SK-N-SH (cell line): ENCODE results near the gene NRP2. TPM values are rescaled to one million over a fixed set of nuclear protein-coding genes. Genes with fewer than 3 reads are reported as not detected.
A peak's percentile ranks its signal among the peaks of the same experiment; 100 is the strongest.

Source experiments
- CTCF ChIA-PET: fragments of 300-600, 350-600 bp; formaldehyde crosslinking; extraction: SDS; loops from one replicate; lab custom pipeline; 2021; lab: Yijun Ruan, JAX
- POLR2A ChIA-PET: fragments of 350-600 bp; sonication (Branson Sonifier 250); formaldehyde crosslinking; extraction: SDS; loops from one replicate; lab custom pipeline; 2020; ENCODE audit warnings: antibody characterized with exemption, inconsistent platforms; lab: Yijun Ruan, JAX
- DNase-seq: peaks from one replicate; pipeline ENCODE4 v3.0.0; 2012
- H2AFZ ChIP-seq: fragments of 200-600 bp; sonication (generic); 2 replicates; pipeline ENCODE4 v1.8.1; 2016; ENCODE audit warnings: antibody characterized with exemption, mild to moderate bottlenecking, low read depth
- H3F3A ChIP-seq: fragments of 200-600 bp; sonication (generic); replicated peaks from 2 replicates; pipeline ENCODE3; 2016; ENCODE audit warnings: antibody characterized with exemption, mild to moderate bottlenecking; ENCODE audit not compliant: insufficient read depth
- H3K27ac ChIP-seq, 2 experiments: fragments of 200-500 bp in 1 of 2; fragments of 200-600 bp in 1 of 2; sonication (Bioruptor generic) in 1 of 2; sonication (generic), shearing (Covaris generic) in 1 of 2; 2 replicates each; pipeline versions ENCODE4 v1.5.1 to v1.6.1; 2014 to 2016; ENCODE audit warnings: low read depth in 2 of 2, inconsistent platforms in 1 of 2, low read length in 1 of 2, mild to moderate bottlenecking in 1 of 2, mixed read lengths in 1 of 2
- H3K27me3 ChIP-seq: fragments of 200-600 bp; sonication (generic), shearing (Covaris generic); 2 replicates; pipeline ENCODE4 v1.6.1; 2016; ENCODE audit warnings: mixed run types; ENCODE audit not compliant: insufficient read depth
- H3K36me3 ChIP-seq, 2 experiments: fragments of 200-500 bp in 1 of 2; fragments of 200-600 bp in 1 of 2; sonication (Bioruptor generic) in 1 of 2; sonication (generic) in 1 of 2; replicated peaks in 1 of 2; 2 replicates each; pipeline versions ENCODE3 to v1.5.1; 2014 to 2016; ENCODE audit warnings: low read length in 1 of 2, mild to moderate bottlenecking in 1 of 2; ENCODE audit not compliant: insufficient read depth in 2 of 2, control insufficient read depth in 1 of 2
- H3K4me1 ChIP-seq, 2 experiments: fragments of 200-500 bp in 1 of 2; fragments of 200-600 bp in 1 of 2; sonication (Bioruptor generic) in 1 of 2; sonication (generic), shearing (Covaris generic) in 1 of 2; 2 replicates each; pipeline versions ENCODE4 v1.5.1 to v1.6.1; 2014 to 2016; ENCODE audit warnings: low read depth in 1 of 2, low read length in 1 of 2, mixed run types in 1 of 2; ENCODE audit not compliant: insufficient read depth in 2 of 2, control insufficient read depth in 1 of 2
- H3K4me2 ChIP-seq: fragments of 200-600 bp; sonication (generic), shearing (Covaris generic); 2 replicates; pipeline ENCODE4 v1.6.1; 2017; ENCODE audit warnings: mixed run types
- H3K4me3 ChIP-seq, 2 experiments: fragments of 200-500 bp in 1 of 2; fragments of 200-600 bp in 1 of 2; sonication (Bioruptor generic) in 1 of 2; sonication (generic), shearing (Covaris generic) in 1 of 2; 2 replicates each; pipeline versions ENCODE4 v1.5.1 to v1.8.1; 2014 to 2016; ENCODE audit warnings: low read depth in 2 of 2, inconsistent platforms in 1 of 2, low read length in 1 of 2, mild to moderate bottlenecking in 1 of 2, mixed read lengths in 1 of 2, moderate library complexity in 1 of 2
- H3K79me2 ChIP-seq: fragments of 200-600 bp; sonication (generic); 2 replicates; pipeline ENCODE4 v1.8.1; 2017; ENCODE audit warnings: mild to moderate bottlenecking; ENCODE audit not compliant: insufficient read depth
- H3K9ac ChIP-seq: fragments of 200-600 bp; sonication (generic); 2 replicates; pipeline ENCODE4 v1.6.1; 2017; ENCODE audit warnings: mixed run types
- H3K9me2 ChIP-seq: fragments of 200-600 bp; sonication (generic); 2 replicates; pipeline ENCODE4 v1.6.1; 2017; ENCODE audit warnings: mixed run types
- H3K9me3 ChIP-seq: fragments of 200-600 bp; sonication (generic); 2 replicates; pipeline ENCODE4 v1.6.1; 2017; ENCODE audit warnings: mixed run types, mild to moderate bottlenecking, moderate library complexity
- H4K20me1 ChIP-seq: fragments of 200-600 bp; sonication (generic); 2 replicates; pipeline ENCODE4 v1.6.1; 2017; ENCODE audit warnings: mild to moderate bottlenecking, mixed run types; ENCODE audit not compliant: insufficient read depth
- ELF1 ChIP-seq: IDR thresholded peaks from 2 replicates; pipeline ENCODE4 v1.4.0; 2012
- EP300 ChIP-seq, 2 experiments: IDR thresholded peaks; 2 replicates each; pipeline versions ENCODE4 v1.4.0 to v1.6.1; 2012; ENCODE audit warnings: borderline replicate concordance in 1 of 2, low read depth in 1 of 2, low read length in 1 of 2
- FOSL2 ChIP-seq: IDR thresholded peaks from 2 replicates; pipeline ENCODE4 v1.4.0; 2012; ENCODE audit warnings: low read depth, mild to moderate bottlenecking, moderate library complexity, borderline replicate concordance
- FOXM1 ChIP-seq: IDR thresholded peaks from 2 replicates; pipeline ENCODE4 v1.4.0; 2012; ENCODE audit warnings: low read depth, mild to moderate bottlenecking
- IRF3 ChIP-seq: fragments of 150-350 bp; IDR thresholded peaks from 2 replicates; pipeline ENCODE4 v1.6.1; 2016; ENCODE audit warnings: mild to moderate bottlenecking, low read depth, low read length
- JUND ChIP-seq: IDR thresholded peaks from 2 replicates; pipeline ENCODE4 v1.4.0; 2012
- MEF2A ChIP-seq: IDR thresholded peaks from 2 replicates; pipeline ENCODE4 v1.4.0; 2012; ENCODE audit warnings: low read depth, borderline replicate concordance
- MXI1 ChIP-seq: IDR thresholded peaks from 2 replicates; pipeline ENCODE4 v1.6.1; 2012; ENCODE audit warnings: mild to moderate bottlenecking, low read depth, low read length, improper control_type of control experiment
- NFIC ChIP-seq: IDR thresholded peaks from 2 replicates; pipeline ENCODE4 v1.4.0; 2012; ENCODE audit warnings: borderline replicate concordance
- PBX3 ChIP-seq: IDR thresholded peaks from 2 replicates; pipeline ENCODE4; 2012
- POLR2AphosphoS5 ChIP-seq: IDR thresholded peaks from 2 replicates; pipeline ENCODE4 v1.6.1; 2012; ENCODE audit warnings: low read depth, low read length
- RAD21 ChIP-seq: IDR thresholded peaks from 2 replicates; pipeline ENCODE4 v1.6.1; 2012; ENCODE audit warnings: mild to moderate bottlenecking, low read length
- RCOR1 ChIP-seq: fragments of 150-350 bp; IDR thresholded peaks from 2 replicates; pipeline ENCODE4 v1.6.1; 2017; ENCODE audit warnings: antibody characterized with exemption, low read length
- REST ChIP-seq: IDR thresholded peaks from 2 replicates; pipeline ENCODE4 v1.6.1; 2012; ENCODE audit warnings: mild to moderate bottlenecking, low read depth, low read length, moderate library complexity
- RFX5 ChIP-seq: IDR thresholded peaks from 2 replicates; pipeline ENCODE4 v1.6.1; 2012; ENCODE audit warnings: mild to moderate bottlenecking, improper control_type of control experiment, low read length
- TAF1 ChIP-seq: IDR thresholded peaks from 2 replicates; pipeline ENCODE4 v1.6.1; 2012; ENCODE audit warnings: low read depth, mild to moderate bottlenecking, low read length, moderate library complexity, borderline replicate concordance
- TCF12 ChIP-seq: IDR thresholded peaks from 2 replicates; pipeline ENCODE4 v1.4.0; 2012
- TEAD4 ChIP-seq: IDR thresholded peaks from 2 replicates; pipeline ENCODE4 v1.4.0; 2012; ENCODE audit warnings: mild to moderate bottlenecking, borderline replicate concordance; ENCODE audit not compliant: insufficient read depth
- USF1 ChIP-seq: IDR thresholded peaks from 2 replicates; pipeline ENCODE4 v1.4.0; 2012; ENCODE audit warnings: low read depth, borderline replicate concordance
- WGBS: methylation state at CpG from one replicate; pipeline ENCODE4 v1.1.6; 2017; ENCODE audit warnings: low lambda C conversion rate; 5-methylcytosine and 5-hydroxymethylcytosine counted together
- polyA plus RNA-seq, 3 experiments: library from polyadenylated mRNA; depleted of rRNA; stranded (reverse); fragments of >200 nt; gene quantifications; 2 replicates each; pipeline ENCODE4 v1.2.3, GENCODE V29; 2012

Gene NRP2
- polyA plus RNA-seq, 1 of the 3 experiments (the other 2 are of a cell fraction): 68.8 TPM

- Histone ChIP-seq H3K9ac (no peak overlapping the region), H3F3A (no peaks in the 10 kb centered on the region), H3K27ac (no peak overlapping the region), H3K79me2 (no peaks in the 10 kb centered on the region), H4K20me1 (no peaks in the 10 kb centered on the region), H3K4me1 (peaks cover 13 to 18% of the 10 kb centered on the region in 2 experiments; a peak in 3 of 4 replicates), H3K9me2 (no peaks in the 10 kb centered on the region), H3K4me2 (no peak overlapping the region), H3K9me3 (no peaks in the 10 kb centered on the region), H2AFZ (no peak overlapping the region), H3K27me3 (no peaks in the 10 kb centered on the region), H3K4me3 (no peak overlapping the region), H3K36me3 (peaks cover 59 to 61% of the 10 kb centered on the region in 2 experiments)
- 94% methylated on average over 15 of the region's 15 CpGs for WGBS
- TF ChIP-seq RFX5 (no peak), FOXM1 (no peak), MXI1 (no peak), POLR2AphosphoS5 (no peak), TCF12 (no peak), NFIC (no peak), TEAD4 (no peak), RCOR1 (no peak), MEF2A (no peak), USF1 (no peak)
- ChIA-PET POLR2A (no interaction called here), CTCF (interaction anchor here (1.2 to 1.3 kb wide), 2 partner anchors 37 kb away, joined by 3 to 6 read pairs; no protein-coding TSS in a partner anchor)
- no peak for DNase-seq
Measured at GRCh38 chr2:205738117-205738968, 56.0 kb downstream of the NRP2 start.

- Histone ChIP-seq H3K79me2 (no peaks in the 10 kb centered on the region), H3K36me3 (peaks cover 59 to 69% of the 10 kb centered on the region in 2 experiments), H3K9me3 (no peaks in the 10 kb centered on the region), H3K4me3 (no peak overlapping the region), H3K9me2 (no peaks in the 10 kb centered on the region), H2AFZ (no peak overlapping the region), H3K9ac (no peak overlapping the region), H3K27ac (no peak overlapping the region), H4K20me1 (no peaks in the 10 kb centered on the region), H3K27me3 (no peaks in the 10 kb centered on the region), H3F3A (no peaks in the 10 kb centered on the region), H3K4me1 (peaks cover 4 to 13% of the 10 kb centered on the region in 2 experiments; a peak in 3 of 4 replicates), H3K4me2 (no peak overlapping the region)
- peak; percentile 59 for DNase-seq
- WGBS: 100% methylated on average over 1 of the region's 1 CpG
- ChIA-PET POLR2A (no interaction called here), CTCF (interaction anchor here (1.2 kb wide), 1 partner anchor 36 kb away, joined by 6 read pairs; no protein-coding TSS in a partner anchor)
- no peak for TF ChIP-seq FOXM1
- no peak for TF ChIP-seq MEF2A
- TF ChIP-seq EP300 (IDR thresholded peaks at IDR 0.05; ENCODE audit: borderline replicate concordance in 1 of 2, low read depth in 1 of 2, low read length in 1 of 2): no peak
- TF ChIP-seq RCOR1: no peak
- no peak for TF ChIP-seq TAF1
- no peak for TF ChIP-seq MXI1
- no peak for TF ChIP-seq TCF12
- no peak for TF ChIP-seq POLR2AphosphoS5
- TF ChIP-seq RFX5: no peak
- TF ChIP-seq IRF3: no peak
- no peak for TF ChIP-seq PBX3
- no peak for TF ChIP-seq FOSL2
- no peak for TF ChIP-seq JUND
- TF ChIP-seq REST: no peak
- TF ChIP-seq ELF1: no peak
- TF ChIP-seq RAD21: no peak
Measured at GRCh38 chr2:205739620-205740019, 57.3 kb downstream of the NRP2 start.
